Esophagus muscularis mucosa (tissue), 4 donors: ENCODE measurements around the gene ISOC2. TPM values are rescaled to one million over a fixed set of nuclear protein-coding genes. Genes with fewer than 3 reads are reported as not detected.
"Not testable (repeated sequence)": the region's sequence is repeated elsewhere in the genome, so short reads cannot be mapped to it uniquely, and the experiment has no call there.

Source experiments
- DNase-seq: peaks from one replicate; pipeline ENCODE4 v3.0.0-alpha.2; 2017; ENCODE audit errors: extremely low spot score
- H3K27ac ChIP-seq, 4 donors: fragments of 200-600 bp; sonication (generic); replicated peaks in 1 of 4; 1 replicate in 3 of 4; 2 replicates in 1 of 4; pipeline ENCODE4 v1.5.1; 2016 to 2019; ENCODE audit warnings: mild to moderate bottlenecking in 1 of 4
- H3K27me3 ChIP-seq, 4 donors: fragments of 200-600 bp; sonication (generic); one replicate each; pipeline versions ENCODE4 v1.5.1 to v1.6.0; 2016 to 2019
- H3K36me3 ChIP-seq, 4 donors: fragments of 200-600 bp; sonication (generic); one replicate each; pipeline ENCODE4 v1.5.1; 2016 to 2019
- H3K4me1 ChIP-seq, 4 donors: fragments of 200-600 bp; sonication (generic); one replicate each; pipeline ENCODE4 v1.5.1; 2016 to 2019
- H3K4me3 ChIP-seq, 4 donors: fragments of 200-600 bp; sonication (generic); 1 replicate in 2 of 4; 2 replicates in 2 of 4; pipeline ENCODE4 v1.5.1; 2016 to 2019; ENCODE audit warnings: mild to moderate bottlenecking in 4 of 4, moderate library complexity in 1 of 4
- H3K9me3 ChIP-seq, 4 donors: fragments of 200-600 bp; sonication (generic); 1 replicate in 3 of 4; 2 replicates in 1 of 4; pipeline ENCODE4 v1.5.1; 2016 to 2019
- CTCF ChIP-seq, 3 experiments: fragments of 200-600 bp in 2 of 3; fragments of 450-650 bp in 1 of 3; sonication (generic) in 2 of 3; IDR thresholded peaks; one replicate each; pipeline ENCODE4 v1.5.1; 2017 to 2019; ENCODE audit warnings: antibody characterized with exemption in 3 of 3, mild to moderate bottlenecking in 2 of 3, moderate library complexity in 1 of 3
- EP300 ChIP-seq: sonication (generic); formaldehyde crosslinking; IDR thresholded peaks from one replicate; pipeline ENCODE4 v1.6.1; 2017; ENCODE audit warnings: antibody characterized with exemption
- POLR2A ChIP-seq: fragments of 450-650 bp; IDR thresholded peaks from one replicate; pipeline ENCODE4 v1.6.1; 2017; ENCODE audit warnings: antibody characterized with exemption, moderate library complexity, mild to moderate bottlenecking, low read depth
- POLR2AphosphoS5 ChIP-seq, 2 donors: sonication (generic); formaldehyde crosslinking; IDR thresholded peaks; one replicate each; pipeline ENCODE4 v1.6.1; 2017; ENCODE audit warnings: antibody characterized with exemption in 2 of 2
- WGBS: methylation state at CpG from one replicate; pipeline ENCODE4 v1.1.5; 2018; 5-methylcytosine and 5-hydroxymethylcytosine counted together
- intact Hi-C: fragments of 100-400 bp; cut with DNase I; formaldehyde crosslinking; loops from one replicate; pipeline ENCODE4 v1.15.1; 2023
- total RNA-seq, 4 donors: library from RNA; depleted of rRNA; stranded (reverse); fragments of >200 nt; gene quantifications; one replicate each; pipeline versions ENCODE4 v1.1.0 to v1.2.1, GENCODE V29; 2016

The ISOC2 gene
- total RNA-seq, 4 donors from 2014 or later, result 66.8 to 104 (median 77.7) TPM

- Histone ChIP-seq H3K4me1 (peaks cover 14 to 28% (median 25%) of the 10 kb centered on the region in 4 donors), H3K36me3 (peaks cover 5 to 29% (median 24%) of the 10 kb centered on the region in 4 donors), H3K9me3 (no peaks in the 10 kb centered on the region), H3K27ac (peak overlapping the region; percentile 97 to 99 (median 98)), H3K27me3 (no peaks in the 10 kb centered on the region), H3K4me3 (peak overlapping the region; percentile 87 to 98 (median 97))
- TF ChIP-seq POLR2AphosphoS5 (IDR thresholded peaks at IDR 0.05) (no peak), EP300 (no peak), CTCF (IDR thresholded peaks at IDR 0.05) (no peak), POLR2A (no peak)
- DNase-seq, result no peak
- intact Hi-C loops, result no loop called here
- WGBS, result 60% methylated on average over 7 of the region's 9 CpGs
Measured at GRCh38 chr19:55408533-55408872, 52.9 kb downstream of the ISOC2 start.

- TF ChIP-seq POLR2A (no peak), POLR2AphosphoS5 (IDR thresholded peaks at IDR 0.05) (peak in 1 of 2 donors; percentile 92), EP300 (no peak)
- H3K27ac ChIP-seq, result peak overlapping the region; percentile 97 to 99 (median 98)
- peak; percentile 100 for DNase-seq
- intact Hi-C loops, result no loop called here
- no peaks in the 10 kb centered on the region for H3K9me3 ChIP-seq
- no peaks in the 10 kb centered on the region for H3K27me3 ChIP-seq
- H3K4me3 ChIP-seq, result peak overlapping the region; percentile 87 to 98 (median 97)
- H3K4me1 ChIP-seq, result peaks cover 14 to 28% (median 25%) of the 10 kb centered on the region in 4 donors
- H3K36me3 ChIP-seq, result peaks cover 10 to 34% (median 29%) of the 10 kb centered on the region in 4 donors
- WGBS, result 0% methylated on average over 31 of the region's 72 CpGs
Measured at GRCh38 chr19:55407800-55408532, 53.5 kb downstream of the ISOC2 start.

GRCh38 chr19:55407550-55407799 lies 54.0 kb downstream of the ISOC2 start, which contains the start of gene UBE2S:
TSS of gene UBE2S (minus strand) at chr19:55407788. CDS start at chr19:55407589, 199 bp downstream.
- peak within 1 kb of the TSS; percentile 87 to 98 (median 97) for H3K4me3 ChIP-seq

GRCh38 chr19:55406826-55407549 lies 54.5 kb downstream of the ISOC2 start:
- peaks cover 14 to 28% (median 25%) of the 10 kb centered on the region in 4 donors for H3K4me1 ChIP-seq
- intact Hi-C loops, result no loop called here
- TF ChIP-seq POLR2AphosphoS5 (IDR thresholded peaks at IDR 0.05) (no peak), CTCF (IDR thresholded peaks at IDR 0.05) (no peak)
- H3K9me3 ChIP-seq, result no peaks in the 10 kb centered on the region
- peak overlapping the region; percentile 97 to 99 (median 98) for H3K27ac ChIP-seq
- H3K27me3 ChIP-seq, result no peaks in the 10 kb centered on the region
- H3K36me3 ChIP-seq, result peaks cover 19 to 44% (median 39%) of the 10 kb centered on the region in 4 donors
- no peak for DNase-seq
- 19% methylated on average over 15 of the region's 35 CpGs for WGBS
- H3K4me3 ChIP-seq, result peak overlapping the region; percentile 87 to 98 (median 97)

More at GRCh38 chr19:55407550-55407799, 54.0 kb downstream of the ISOC2 start, which contains the start of gene UBE2S:
- Histone ChIP-seq H3K27ac (peak within 1 kb of the TSS; percentile 97 to 99 (median 98)), H3K36me3 (peaks cover 15 to 39% (median 34%) of the 10 kb centered on the region in 4 donors), H3K4me1 (peaks cover 14 to 28% (median 25%) of the 10 kb centered on the region in 4 donors)
- H3K27me3 ChIP-seq, DNase-seq, H3K9me3 ChIP-seq, intact Hi-C loops: not testable (repeated sequence)
- TF ChIP-seq POLR2AphosphoS5 (IDR thresholded peaks at IDR 0.05), result peak in 1 of 2 donors; percentile 98
- TF ChIP-seq POLR2A, result peak; percentile 71
- WGBS, result 0% methylated on average over 1 of the region's 36 CpGs

- intact Hi-C loops, result no loop called here
- H3K4me3 ChIP-seq, result peak overlapping the region; percentile 87 to 98 (median 97)
- no peaks in the 10 kb centered on the region for H3K27me3 ChIP-seq
- H3K27ac ChIP-seq, result peak overlapping the region in 1 of 4 donors; percentile 98
- WGBS, result 77% methylated on average over 14 of the region's 14 CpGs
- H3K4me1 ChIP-seq, result peaks cover 14 to 28% (median 25%) of the 10 kb centered on the region in 4 donors
- H3K9me3 ChIP-seq, result no peaks in the 10 kb centered on the region
- no peak for DNase-seq
- peaks cover 22 to 51% (median 46%) of the 10 kb centered on the region in 4 donors for H3K36me3 ChIP-seq
- TF ChIP-seq EP300, result no peak
- no peak for TF ChIP-seq POLR2AphosphoS5 (IDR thresholded peaks at IDR 0.05)
- no peak for TF ChIP-seq POLR2A
- no peak for TF ChIP-seq CTCF (IDR thresholded peaks at IDR 0.05)
Measured at GRCh38 chr19:55406091-55406825, 55.2 kb downstream of the ISOC2 start.
